ENCODE data around the gene AGBL1.

DNA sequence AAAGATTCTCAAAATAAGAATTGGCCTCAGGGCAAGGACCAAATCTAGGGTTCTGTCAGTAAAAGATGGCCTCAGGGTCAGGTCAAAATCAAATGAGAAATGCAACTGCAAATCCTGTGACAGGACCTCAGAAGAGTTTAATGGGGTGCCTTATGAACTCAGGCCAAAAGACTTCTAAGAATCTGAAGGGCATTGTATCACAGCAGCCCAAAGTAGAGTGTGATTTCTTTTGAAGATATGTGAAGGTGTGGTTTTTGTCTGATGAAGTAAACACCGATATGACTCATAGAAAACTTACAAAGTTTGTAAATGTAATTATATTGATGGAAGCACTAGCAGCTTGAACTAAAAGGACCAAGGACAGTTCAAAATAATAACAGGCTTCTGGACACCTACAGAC lies 966.1 kb downstream of the AGBL1 start:
- TF ChIP-seq CTCF (IDR thresholded peaks at IDR 0.05) (no peak), POLR2A (IDR thresholded peaks at IDR 0.05) (no peak)
